Esophagus muscularis mucosa (tissue), 4 donors: ENCODE results near the gene GLRX2.

Experiments used
- EP300 ChIP-seq: sonication (generic); formaldehyde crosslinking; IDR thresholded peaks from one replicate; pipeline ENCODE4 v1.6.1; 2017; ENCODE audit warnings: antibody characterized with exemption
- POLR2A ChIP-seq: fragments of 450-650 bp; IDR thresholded peaks from one replicate; pipeline ENCODE4 v1.6.1; 2017; ENCODE audit warnings: antibody characterized with exemption, moderate library complexity, mild to moderate bottlenecking, low read depth
- POLR2AphosphoS5 ChIP-seq, 2 donors: sonication (generic); formaldehyde crosslinking; IDR thresholded peaks; one replicate each; pipeline ENCODE4 v1.6.1; 2017; ENCODE audit warnings: antibody characterized with exemption in 2 of 2
- TF ChIP-seq, protein P1 (sequence below), 3 experiments: fragments of 200-600 bp in 2 of 3; fragments of 450-650 bp in 1 of 3; sonication (generic) in 2 of 3; IDR thresholded peaks; one replicate each; pipeline ENCODE4 v1.5.1; 2017 to 2019; ENCODE audit warnings: antibody characterized with exemption in 3 of 3, mild to moderate bottlenecking in 2 of 3, moderate library complexity in 1 of 3

DNA sequence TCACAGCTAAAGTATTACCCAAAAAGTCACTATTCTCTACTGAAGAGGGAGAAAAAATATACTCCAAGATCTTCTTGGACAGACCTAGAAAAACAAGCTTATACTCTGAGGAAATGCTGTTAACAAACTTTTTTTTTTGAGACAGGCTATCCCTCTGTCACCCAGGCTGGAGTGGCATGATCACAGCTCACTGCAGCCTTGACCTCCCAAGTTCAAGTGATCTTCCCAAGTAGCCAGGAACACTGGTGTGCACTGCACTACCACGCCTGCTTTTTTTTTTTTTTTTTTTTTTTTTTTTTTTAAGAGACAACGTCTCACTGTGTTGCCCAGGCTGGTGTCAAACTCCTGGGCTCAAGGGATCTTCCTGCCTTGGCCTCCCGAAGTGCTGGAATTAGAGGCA, 17.3 kb downstream of the GLRX2 start:
- TF ChIP-seq, protein P1, sequence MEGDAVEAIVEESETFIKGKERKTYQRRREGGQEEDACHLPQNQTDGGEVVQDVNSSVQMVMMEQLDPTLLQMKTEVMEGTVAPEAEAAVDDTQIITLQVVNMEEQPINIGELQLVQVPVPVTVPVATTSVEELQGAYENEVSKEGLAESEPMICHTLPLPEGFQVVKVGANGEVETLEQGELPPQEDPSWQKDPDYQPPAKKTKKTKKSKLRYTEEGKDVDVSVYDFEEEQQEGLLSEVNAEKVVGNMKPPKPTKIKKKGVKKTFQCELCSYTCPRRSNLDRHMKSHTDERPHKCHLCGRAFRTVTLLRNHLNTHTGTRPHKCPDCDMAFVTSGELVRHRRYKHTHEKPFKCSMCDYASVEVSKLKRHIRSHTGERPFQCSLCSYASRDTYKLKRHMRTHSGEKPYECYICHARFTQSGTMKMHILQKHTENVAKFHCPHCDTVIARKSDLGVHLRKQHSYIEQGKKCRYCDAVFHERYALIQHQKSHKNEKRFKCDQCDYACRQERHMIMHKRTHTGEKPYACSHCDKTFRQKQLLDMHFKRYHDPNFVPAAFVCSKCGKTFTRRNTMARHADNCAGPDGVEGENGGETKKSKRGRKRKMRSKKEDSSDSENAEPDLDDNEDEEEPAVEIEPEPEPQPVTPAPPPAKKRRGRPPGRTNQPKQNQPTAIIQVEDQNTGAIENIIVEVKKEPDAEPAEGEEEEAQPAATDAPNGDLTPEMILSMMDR (IDR thresholded peaks at IDR 0.05): no peak
- no peak for TF ChIP-seq POLR2A
- TF ChIP-seq POLR2AphosphoS5 (IDR thresholded peaks at IDR 0.05): no peak
- TF ChIP-seq EP300: no peak
